ENCODE results near the gene OSBPL10.

The OSBPL10 gene

DNA sequence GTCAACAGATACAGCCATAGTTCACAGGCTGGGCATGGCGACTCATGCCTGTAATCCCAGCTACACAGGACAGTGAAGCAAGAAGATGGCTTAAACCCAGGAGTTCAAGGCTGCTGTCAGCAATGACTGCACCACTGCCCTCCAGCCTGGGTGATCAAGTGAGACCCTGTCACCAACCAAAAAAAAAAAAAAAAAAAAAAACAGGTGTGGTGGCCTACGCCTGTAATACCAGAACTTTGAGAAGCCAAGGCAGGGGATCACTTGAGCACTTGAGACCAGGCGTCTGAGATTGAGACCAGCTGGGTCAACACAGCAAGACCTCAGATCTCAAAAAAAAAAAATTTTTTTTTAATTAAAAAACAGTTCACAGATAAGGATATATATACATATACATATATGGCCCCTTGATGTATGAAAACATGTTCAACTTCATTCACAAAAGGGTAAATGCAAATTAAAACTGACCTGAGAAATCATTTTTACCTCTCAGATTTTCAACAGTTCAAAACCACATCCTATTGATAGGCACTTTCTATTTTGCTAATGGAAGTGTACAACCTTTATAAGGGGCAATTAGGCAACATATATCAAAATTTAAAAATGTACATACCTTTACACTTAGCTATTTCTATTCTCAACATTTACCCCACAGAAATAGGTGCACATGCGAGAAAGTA, 51.1 kb downstream of the OSBPL10 start:
- H3K4me3 ChIP-seq (ENCODE audit: insufficient read depth, low read depth, low read length, poor library complexity, severe bottlenecking) = no peak overlapping the region
- no peaks in the 10 kb centered on the region for H3K36me3 ChIP-seq (ENCODE audit: control insufficient read depth, insufficient read depth, low read length)
- H3K27me3 ChIP-seq (replicated peaks; ENCODE audit: control insufficient read depth, insufficient read depth, low read length, poor library complexity, severe bottlenecking) = no peaks in the 10 kb centered on the region
- H3K27ac ChIP-seq (ENCODE audit: insufficient read depth, low read length, poor library complexity, severe bottlenecking) = no peak overlapping the region
- no peaks in the 10 kb centered on the region for H3K9me3 ChIP-seq (ENCODE audit: control insufficient read depth, low read length)
- H3K4me1 ChIP-seq (ENCODE audit: control insufficient read depth, insufficient read depth, low read length, poor library complexity, severe bottlenecking) = no peaks in the 10 kb centered on the region
- no peak for DNase-seq

DNA sequence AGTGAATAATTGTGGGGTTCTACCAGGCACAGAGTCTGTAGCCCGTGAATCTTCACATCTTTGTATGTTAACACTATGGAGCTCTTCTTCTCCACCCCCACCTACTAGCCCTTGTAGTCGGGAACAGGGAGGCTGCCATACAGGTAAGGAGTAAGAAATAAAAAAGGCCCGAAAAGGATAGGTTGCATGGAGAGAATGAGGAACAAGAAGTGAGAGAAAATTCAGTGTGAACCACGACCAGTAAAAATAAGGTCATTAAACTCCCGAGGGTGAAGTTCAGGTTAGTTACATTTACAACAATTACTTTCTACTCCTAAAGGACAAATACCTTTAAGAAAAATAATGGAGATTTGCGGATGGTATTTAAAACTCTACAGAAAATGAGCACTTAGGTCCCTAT, 53.3 kb downstream of the OSBPL10 start:
- no peak for DNase-seq
- no peak overlapping the region for H3K27ac ChIP-seq (ENCODE audit: insufficient read depth, low read length, poor library complexity, severe bottlenecking)
- no peaks in the 10 kb centered on the region for H3K4me1 ChIP-seq (ENCODE audit: control insufficient read depth, insufficient read depth, low read length, poor library complexity, severe bottlenecking)

GRCh38 chr3:31926543-31926942, 54.5 kb downstream of the OSBPL10 start:
- Histone ChIP-seq H3K27me3 (replicated peaks; ENCODE audit: control insufficient read depth, insufficient read depth, low read length, poor library complexity, severe bottlenecking) (no peaks in the 10 kb centered on the region), H3K27ac (ENCODE audit: insufficient read depth, low read length, poor library complexity, severe bottlenecking) (no peak overlapping the region), H3K9me3 (ENCODE audit: control insufficient read depth, low read length) (no peaks in the 10 kb centered on the region), H3K4me1 (ENCODE audit: control insufficient read depth, insufficient read depth, low read length, poor library complexity, severe bottlenecking) (no peaks in the 10 kb centered on the region), H3K4me3 (ENCODE audit: insufficient read depth, low read depth, low read length, poor library complexity, severe bottlenecking) (no peak overlapping the region), H3K36me3 (ENCODE audit: control insufficient read depth, insufficient read depth, low read length) (no peaks in the 10 kb centered on the region)
- DNase-seq = no peak

More for the DNA sequence above, 53.3 kb downstream of the OSBPL10 start:
- Histone ChIP-seq H3K27me3 (replicated peaks; ENCODE audit: control insufficient read depth, insufficient read depth, low read length, poor library complexity, severe bottlenecking) (no peaks in the 10 kb centered on the region), H3K9me3 (ENCODE audit: control insufficient read depth, low read length) (no peaks in the 10 kb centered on the region), H3K4me3 (ENCODE audit: insufficient read depth, low read depth, low read length, poor library complexity, severe bottlenecking) (no peak overlapping the region), H3K36me3 (ENCODE audit: control insufficient read depth, insufficient read depth, low read length) (no peaks in the 10 kb centered on the region)

DNA sequence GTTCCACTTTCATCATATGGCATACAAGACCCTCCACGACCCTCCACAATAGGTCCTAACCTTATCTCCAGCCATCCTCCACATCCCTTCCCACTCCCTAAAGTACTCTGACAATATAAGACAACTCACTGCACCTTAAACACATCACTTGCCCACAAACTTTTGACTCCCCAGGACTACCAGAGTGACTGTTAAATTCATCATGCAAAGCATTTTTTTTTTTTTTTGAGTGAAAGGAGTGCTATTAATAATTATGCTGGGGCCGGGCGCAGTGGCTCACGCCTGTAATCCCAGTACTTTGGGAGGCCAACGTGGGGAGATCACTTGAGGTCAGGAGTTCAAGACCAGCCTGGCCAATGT, 55.8 kb downstream of the OSBPL10 start:
- H3K27ac ChIP-seq (ENCODE audit: insufficient read depth, low read length, poor library complexity, severe bottlenecking) = no peak overlapping the region
- H3K36me3 ChIP-seq (ENCODE audit: control insufficient read depth, insufficient read depth, low read length) = no peaks in the 10 kb centered on the region
- DNase-seq = no peak
- H3K27me3 ChIP-seq (replicated peaks; ENCODE audit: control insufficient read depth, insufficient read depth, low read length, poor library complexity, severe bottlenecking) = no peaks in the 10 kb centered on the region
- H3K4me3 ChIP-seq (ENCODE audit: insufficient read depth, low read depth, low read length, poor library complexity, severe bottlenecking) = no peak overlapping the region
- H3K4me1 ChIP-seq (ENCODE audit: control insufficient read depth, insufficient read depth, low read length, poor library complexity, severe bottlenecking) = no peaks in the 10 kb centered on the region
- peaks cover 5% of the 10 kb centered on the region for H3K9me3 ChIP-seq (ENCODE audit: control insufficient read depth, low read length)

DNA sequence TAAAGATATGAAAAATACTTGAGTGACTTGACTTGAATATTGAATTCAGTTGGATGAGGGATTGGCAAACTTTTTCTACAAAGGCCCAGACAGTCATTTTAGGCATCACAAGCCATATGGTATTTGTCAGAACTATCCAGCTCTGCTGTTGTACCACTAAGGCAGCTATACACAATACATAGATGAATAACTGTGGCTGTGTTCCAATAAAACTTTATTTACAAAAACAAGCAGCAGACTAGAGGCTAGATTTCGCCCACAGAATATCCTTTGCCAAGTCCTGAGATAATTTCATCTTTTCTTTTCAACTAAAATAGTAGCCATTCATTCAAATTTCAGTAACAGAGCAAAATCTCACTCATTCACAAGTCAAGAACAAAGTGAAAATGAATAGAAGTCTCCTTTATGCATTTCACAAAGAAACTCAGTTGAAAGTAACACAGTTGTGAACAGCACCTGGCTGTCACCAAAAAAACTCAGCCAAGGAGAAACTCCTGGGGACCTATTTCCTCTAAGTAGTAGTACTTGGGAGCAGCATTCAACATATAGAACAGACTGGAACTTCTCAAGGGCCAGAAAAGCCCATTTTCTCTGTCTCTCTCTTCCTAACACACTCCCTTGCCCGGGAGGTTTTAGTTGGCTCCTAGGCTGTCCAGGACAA, 56.3 kb downstream of the OSBPL10 start:
- DNase-seq = no peak
- Histone ChIP-seq H3K27me3 (replicated peaks; ENCODE audit: control insufficient read depth, insufficient read depth, low read length, poor library complexity, severe bottlenecking) (no peaks in the 10 kb centered on the region), H3K4me3 (ENCODE audit: insufficient read depth, low read depth, low read length, poor library complexity, severe bottlenecking) (no peak overlapping the region), H3K4me1 (ENCODE audit: control insufficient read depth, insufficient read depth, low read length, poor library complexity, severe bottlenecking) (no peaks in the 10 kb centered on the region), H3K36me3 (ENCODE audit: control insufficient read depth, insufficient read depth, low read length) (no peaks in the 10 kb centered on the region), H3K9me3 (ENCODE audit: control insufficient read depth, low read length) (peaks cover 8% of the 10 kb centered on the region), H3K27ac (ENCODE audit: insufficient read depth, low read length, poor library complexity, severe bottlenecking) (no peak overlapping the region)

DNA sequence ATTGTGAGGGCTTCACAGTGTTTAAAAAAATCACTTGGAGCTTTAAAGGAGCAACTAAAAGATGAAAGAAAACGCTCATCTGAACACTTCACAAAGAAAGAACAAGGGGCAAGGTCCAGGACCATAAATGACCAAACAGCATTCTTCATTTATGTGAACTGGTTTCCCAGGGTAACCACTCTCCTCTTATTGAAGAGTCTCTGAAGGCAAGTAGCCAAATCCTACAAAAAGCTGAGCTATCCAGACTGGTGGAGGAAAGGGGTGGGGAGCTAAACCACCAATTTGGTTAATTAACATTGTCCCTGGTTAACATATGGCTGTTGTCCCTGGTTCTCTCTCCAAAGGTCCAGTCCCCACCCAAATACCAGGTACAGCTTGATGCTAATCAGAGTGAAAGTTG, 58.1 kb downstream of the OSBPL10 start:
- H3K27ac ChIP-seq (ENCODE audit: insufficient read depth, low read length, poor library complexity, severe bottlenecking) = no peak overlapping the region
- DNase-seq = no peak
- no peaks in the 10 kb centered on the region for H3K27me3 ChIP-seq (replicated peaks; ENCODE audit: control insufficient read depth, insufficient read depth, low read length, poor library complexity, severe bottlenecking)
- H3K4me1 ChIP-seq (ENCODE audit: control insufficient read depth, insufficient read depth, low read length, poor library complexity, severe bottlenecking) = no peaks in the 10 kb centered on the region
- H3K36me3 ChIP-seq (ENCODE audit: control insufficient read depth, insufficient read depth, low read length) = no peaks in the 10 kb centered on the region
- no peak overlapping the region for H3K4me3 ChIP-seq (ENCODE audit: insufficient read depth, low read depth, low read length, poor library complexity, severe bottlenecking)
- peaks cover 8% of the 10 kb centered on the region for H3K9me3 ChIP-seq (ENCODE audit: control insufficient read depth, low read length)

GRCh38 chr3:31921837-31922236, 59.2 kb downstream of the OSBPL10 start:
- Histone ChIP-seq H3K36me3 (ENCODE audit: control insufficient read depth, insufficient read depth, low read length) (no peaks in the 10 kb centered on the region), H3K27me3 (replicated peaks; ENCODE audit: control insufficient read depth, insufficient read depth, low read length, poor library complexity, severe bottlenecking) (no peaks in the 10 kb centered on the region), H3K9me3 (ENCODE audit: control insufficient read depth, low read length) (peaks cover 8% of the 10 kb centered on the region), H3K27ac (ENCODE audit: insufficient read depth, low read length, poor library complexity, severe bottlenecking) (no peak overlapping the region), H3K4me3 (ENCODE audit: insufficient read depth, low read depth, low read length, poor library complexity, severe bottlenecking) (no peak overlapping the region), H3K4me1 (ENCODE audit: control insufficient read depth, insufficient read depth, low read length, poor library complexity, severe bottlenecking) (no peaks in the 10 kb centered on the region)
- DNase-seq = no peak

DNA sequence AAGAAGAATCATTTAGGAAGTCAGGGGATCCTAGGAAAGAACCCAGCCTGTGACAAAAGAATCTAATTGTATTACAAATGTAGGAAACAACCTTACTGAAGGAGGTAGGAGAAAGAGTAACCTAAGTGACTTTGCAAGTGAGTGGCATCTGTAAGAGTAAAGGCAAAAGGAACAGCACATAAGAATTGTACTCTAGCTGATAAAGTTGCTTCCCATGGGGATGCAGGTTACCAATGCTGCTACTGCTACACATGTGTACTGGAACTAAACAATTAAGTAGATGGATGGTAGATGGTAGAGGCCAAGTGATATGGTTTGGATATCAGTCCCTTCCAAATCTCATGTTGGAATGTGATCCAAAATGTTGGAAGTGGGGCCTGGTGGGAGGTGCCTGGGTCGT, 60.8 kb downstream of the OSBPL10 start:
- Histone ChIP-seq H3K4me1 (ENCODE audit: control insufficient read depth, insufficient read depth, low read length, poor library complexity, severe bottlenecking) (no peaks in the 10 kb centered on the region), H3K4me3 (ENCODE audit: insufficient read depth, low read depth, low read length, poor library complexity, severe bottlenecking) (no peak overlapping the region), H3K27me3 (replicated peaks; ENCODE audit: control insufficient read depth, insufficient read depth, low read length, poor library complexity, severe bottlenecking) (no peaks in the 10 kb centered on the region), H3K9me3 (ENCODE audit: control insufficient read depth, low read length) (peaks cover 8% of the 10 kb centered on the region), H3K36me3 (ENCODE audit: control insufficient read depth, insufficient read depth, low read length) (no peaks in the 10 kb centered on the region), H3K27ac (ENCODE audit: insufficient read depth, low read length, poor library complexity, severe bottlenecking) (no peak overlapping the region)
- no peak for DNase-seq

- no peak for DNase-seq
- Histone ChIP-seq H3K27me3 (replicated peaks; ENCODE audit: control insufficient read depth, insufficient read depth, low read length, poor library complexity, severe bottlenecking) (no peaks in the 10 kb centered on the region), H3K4me3 (ENCODE audit: insufficient read depth, low read depth, low read length, poor library complexity, severe bottlenecking) (no peak overlapping the region), H3K36me3 (ENCODE audit: control insufficient read depth, insufficient read depth, low read length) (no peaks in the 10 kb centered on the region), H3K27ac (ENCODE audit: insufficient read depth, low read length, poor library complexity, severe bottlenecking) (no peak overlapping the region), H3K9me3 (ENCODE audit: control insufficient read depth, low read length) (peaks cover 8% of the 10 kb centered on the region), H3K4me1 (ENCODE audit: control insufficient read depth, insufficient read depth, low read length, poor library complexity, severe bottlenecking) (no peaks in the 10 kb centered on the region)
Measured at GRCh38 chr3:31919528-31919927, 61.5 kb downstream of the OSBPL10 start.

GRCh38 chr3:31918179-31919150, 62.6 kb downstream of the OSBPL10 start:
- DNase-seq = no peak
- Histone ChIP-seq H3K27ac (ENCODE audit: insufficient read depth, low read length, poor library complexity, severe bottlenecking) (no peak overlapping the region), H3K4me1 (ENCODE audit: control insufficient read depth, insufficient read depth, low read length, poor library complexity, severe bottlenecking) (no peaks in the 10 kb centered on the region), H3K36me3 (ENCODE audit: control insufficient read depth, insufficient read depth, low read length) (no peaks in the 10 kb centered on the region), H3K9me3 (ENCODE audit: control insufficient read depth, low read length) (peaks cover 8% of the 10 kb centered on the region), H3K27me3 (replicated peaks; ENCODE audit: control insufficient read depth, insufficient read depth, low read length, poor library complexity, severe bottlenecking) (no peaks in the 10 kb centered on the region), H3K4me3 (ENCODE audit: insufficient read depth, low read depth, low read length, poor library complexity, severe bottlenecking) (no peak overlapping the region)
